Measurements from ENCODE around the gene MAMDC4. TPM values are rescaled to one million over a fixed set of nuclear protein-coding genes. Genes with fewer than 3 reads are reported as not detected.
"Not testable (repeated sequence)": the region's sequence is repeated elsewhere in the genome, so short reads cannot be mapped to it uniquely, and the experiment has no call there.

Gene MAMDC4
- polyA plus RNA-seq, 4 donors = 6.0 to 10.6 (median 6.9) TPM

DNA sequence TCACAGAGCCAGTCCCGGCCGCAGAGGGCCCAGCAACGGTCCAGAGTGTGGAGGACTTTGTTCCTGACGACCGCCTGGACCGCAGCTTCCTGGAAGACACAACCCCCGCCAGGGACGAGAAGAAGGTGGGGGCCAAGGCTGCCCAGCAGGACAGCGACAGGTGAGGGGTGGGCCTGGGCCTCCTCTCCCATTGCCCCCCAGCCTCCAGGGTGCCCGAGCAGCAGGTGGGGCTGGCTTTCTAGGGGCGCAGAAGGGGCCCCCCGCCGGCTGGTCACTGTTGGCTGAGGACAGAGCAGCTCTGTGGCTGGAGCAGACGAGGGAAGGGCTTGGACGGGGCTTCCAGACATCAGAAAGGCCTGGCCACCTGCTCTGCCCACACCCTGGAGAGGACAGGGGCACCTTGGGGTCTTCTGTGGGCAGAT is 14.3 kb upstream of the MAMDC4 start:
- DNase-seq (ENCODE audit: low read depth in 4 of 4, low spot score in 3 of 4) = not testable (repeated sequence)

DNA sequence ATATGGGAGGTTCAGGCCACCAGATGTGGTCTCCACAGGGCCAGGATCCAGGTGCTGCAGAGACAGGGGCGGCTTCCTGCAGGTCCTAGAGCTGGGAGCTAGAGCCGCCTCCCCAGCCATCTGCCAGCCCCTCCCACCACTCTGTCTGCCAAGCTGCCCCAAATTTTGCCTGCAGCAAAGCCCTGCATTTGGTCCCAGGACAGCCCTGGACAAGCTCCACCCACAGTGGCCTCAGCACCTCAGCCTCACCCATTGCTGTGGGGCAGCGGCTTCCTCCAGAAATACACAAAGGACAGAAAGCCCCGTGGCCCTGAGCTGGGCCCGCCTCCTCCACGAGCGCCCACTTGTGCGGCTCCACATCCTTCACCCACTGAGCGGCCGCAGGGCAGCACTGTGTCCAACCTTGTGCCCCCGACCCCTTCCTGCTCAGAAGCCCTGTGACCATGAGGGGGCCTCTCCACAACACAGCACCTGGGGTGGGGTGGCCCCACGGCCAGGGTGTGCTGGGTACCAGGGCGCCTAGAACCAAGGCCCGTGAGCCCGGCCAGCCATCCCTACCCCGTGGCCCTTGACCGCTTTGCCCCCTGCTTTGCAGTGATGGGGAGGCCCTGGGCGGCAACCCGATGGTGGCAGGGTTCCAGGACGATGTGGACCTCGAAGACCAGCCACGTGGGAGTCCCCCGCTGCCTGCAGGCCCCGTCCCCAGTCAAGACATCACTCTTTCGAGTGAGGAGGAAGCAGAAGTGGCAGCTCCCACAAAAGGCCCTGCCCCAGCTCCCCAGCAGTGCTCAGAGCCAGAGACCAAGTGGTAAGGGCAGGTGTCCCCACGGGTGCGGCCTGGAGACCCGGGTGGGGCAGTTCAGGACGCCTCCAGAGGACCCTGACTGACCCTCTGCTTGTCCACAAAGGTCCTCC is 13.6 kb upstream of the MAMDC4 start:
- no peak for DNase-seq (ENCODE audit: low read depth in 4 of 4, low spot score in 3 of 4)

DNA sequence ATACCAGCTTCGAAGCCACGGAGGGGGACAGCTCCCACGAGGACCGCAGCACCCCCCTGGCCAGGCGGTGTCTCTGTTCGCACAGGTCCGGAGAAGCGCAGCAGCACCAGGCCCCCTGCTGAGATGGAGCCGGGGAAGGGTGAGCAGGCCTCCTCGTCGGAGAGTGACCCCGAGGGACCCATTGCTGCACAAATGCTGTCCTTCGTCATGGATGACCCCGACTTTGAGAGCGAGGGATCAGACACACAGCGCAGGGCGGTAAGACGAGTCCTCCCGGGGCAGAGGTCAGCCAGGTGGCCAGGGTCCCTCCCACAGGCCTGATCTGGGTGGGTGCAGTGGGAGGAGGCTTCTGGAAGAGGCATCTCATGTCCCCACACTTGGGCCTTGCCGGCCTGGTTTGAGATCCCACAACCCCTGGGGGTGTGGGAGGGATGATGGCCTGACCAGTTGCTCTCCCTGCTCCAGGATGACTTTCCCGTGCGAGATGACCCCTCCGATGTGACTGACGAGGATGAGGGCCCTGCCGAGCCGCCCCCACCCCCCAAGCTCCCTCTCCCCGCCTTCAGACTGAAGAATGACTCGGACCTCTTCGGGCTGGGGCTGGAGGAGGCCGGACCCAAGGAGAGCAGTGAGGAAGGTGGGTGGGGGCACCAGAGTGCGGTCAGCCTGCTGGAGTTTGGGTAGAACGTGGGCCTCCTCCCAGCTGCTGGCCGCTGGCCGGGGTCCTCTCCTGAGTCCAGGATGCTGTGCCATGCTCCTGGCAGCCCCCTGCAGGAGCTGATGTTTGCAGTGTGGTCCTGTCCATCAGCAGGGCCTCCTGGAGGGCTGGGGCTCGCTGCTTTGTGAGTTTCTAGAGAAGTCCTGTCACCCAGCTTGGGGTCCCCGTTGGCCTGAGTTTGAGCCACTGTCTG is 12.7 kb upstream of the MAMDC4 start:
- no peak for DNase-seq (ENCODE audit: low read depth in 4 of 4, low spot score in 3 of 4)

DNA sequence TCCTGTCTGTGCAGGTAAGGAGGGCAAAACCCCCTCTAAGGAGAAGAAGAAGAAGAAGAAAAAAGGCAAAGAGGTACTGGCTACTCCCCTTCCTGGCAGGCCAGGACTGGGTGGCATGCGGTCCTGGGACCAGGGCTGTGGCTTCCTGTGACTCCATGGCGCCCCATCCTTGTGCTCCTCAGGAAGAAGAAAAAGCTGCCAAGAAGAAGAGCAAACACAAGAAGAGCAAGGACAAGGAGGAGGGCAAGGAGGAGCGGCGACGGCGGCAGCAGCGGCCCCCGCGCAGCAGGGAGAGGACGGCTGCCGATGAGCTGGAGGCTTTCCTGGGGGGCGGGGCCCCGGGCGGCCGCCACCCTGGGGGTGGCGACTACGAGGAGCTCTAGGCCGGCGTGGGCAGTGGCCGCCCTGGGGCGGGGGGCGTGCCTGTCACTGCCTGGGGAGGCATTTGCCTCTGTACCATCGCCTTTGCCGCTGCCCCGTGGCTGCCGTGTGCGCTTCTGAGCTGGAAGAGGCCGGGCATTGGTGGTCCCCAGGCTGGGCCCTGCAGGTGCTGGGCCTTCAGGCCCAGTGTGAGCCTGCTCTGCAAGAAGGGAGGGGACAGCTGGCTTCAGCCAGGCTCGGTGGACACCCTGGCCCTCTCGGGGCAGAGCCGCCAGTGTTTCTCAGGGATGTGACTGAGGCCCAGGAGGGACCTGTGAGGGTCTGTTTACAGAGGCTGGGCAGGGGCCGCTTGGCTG is 11.8 kb upstream of the MAMDC4 start:
- no peak for DNase-seq (ENCODE audit: low read depth in 4 of 4, low spot score in 3 of 4)

DNA sequence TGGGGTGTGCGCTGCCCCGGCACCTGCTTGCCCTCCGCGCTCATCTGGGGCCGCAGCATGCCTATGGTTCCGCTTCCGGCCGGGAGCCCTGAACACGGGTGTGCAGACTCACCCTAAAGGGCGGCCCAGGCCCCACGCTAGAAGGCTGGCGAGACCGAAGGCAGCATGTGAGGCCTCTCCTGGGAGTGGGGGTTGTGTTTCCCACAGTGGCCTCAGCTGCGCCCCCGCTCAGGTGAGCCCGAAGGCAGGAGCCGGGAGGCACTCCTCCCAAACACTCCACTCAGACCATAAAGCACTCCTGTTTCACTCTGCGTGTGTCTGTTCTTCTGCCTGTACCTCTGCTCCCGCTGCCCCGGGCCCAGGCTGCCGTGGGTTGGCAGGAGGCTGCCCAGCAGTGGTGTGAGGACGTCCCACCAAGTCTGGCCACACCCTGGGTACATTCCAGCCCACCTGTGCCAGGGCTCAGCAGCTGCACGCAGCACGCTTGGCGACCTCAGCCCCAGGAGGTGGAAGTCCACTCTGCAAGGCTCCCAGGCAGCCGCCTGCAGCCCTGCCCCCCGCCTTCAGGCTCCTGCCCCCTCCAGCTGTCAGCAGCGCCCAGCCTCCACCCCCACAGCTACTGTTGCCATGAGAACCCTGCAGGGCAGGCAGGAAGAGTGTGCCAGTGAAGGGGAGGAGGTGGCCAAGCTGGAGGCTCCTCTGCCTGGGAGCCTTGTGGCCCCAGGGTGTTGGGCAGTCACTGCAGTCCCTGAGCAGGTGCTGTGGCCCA is 11.1 kb upstream of the MAMDC4 start:
- DNase-seq (ENCODE audit: low read depth in 4 of 4, low spot score in 3 of 4) = no peak

DNA sequence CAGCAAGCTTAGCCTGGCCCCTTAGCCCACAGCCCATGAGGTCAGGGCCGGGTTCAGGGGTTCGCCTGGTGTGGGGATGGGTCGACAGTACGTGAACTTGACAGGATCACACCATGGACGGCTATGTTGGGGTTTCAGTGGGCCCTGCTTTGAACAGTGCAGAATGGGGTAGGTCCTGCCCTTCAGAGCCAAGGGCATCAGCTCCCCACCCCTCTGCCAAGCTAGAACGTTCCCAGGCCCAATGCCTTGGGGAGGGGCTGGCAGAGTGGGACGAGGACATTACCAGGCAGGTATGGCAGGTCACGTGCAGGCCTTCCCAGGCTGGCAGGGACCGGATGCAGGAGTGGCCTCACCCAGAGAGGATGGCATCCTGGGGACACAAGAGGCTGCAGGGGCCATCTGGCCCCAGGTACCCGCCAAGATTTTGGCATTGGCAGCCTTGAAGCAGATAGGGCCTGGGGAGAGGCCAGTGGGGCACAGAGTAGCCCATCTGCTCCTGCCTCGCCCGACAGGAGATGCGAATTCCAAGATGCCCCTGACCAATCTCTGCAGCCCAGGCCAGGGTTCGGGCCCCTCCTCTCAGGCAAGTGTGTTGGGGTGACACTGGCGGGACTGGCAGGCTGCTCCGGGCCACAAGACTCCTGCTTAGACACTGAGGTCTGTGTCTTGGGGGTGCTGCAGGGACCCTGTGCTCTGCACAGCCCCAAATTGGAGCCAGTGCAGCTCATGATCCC is 10.3 kb upstream of the MAMDC4 start:
- not testable (repeated sequence) for DNase-seq (ENCODE audit: low read depth in 4 of 4, low spot score in 3 of 4)

DNA sequence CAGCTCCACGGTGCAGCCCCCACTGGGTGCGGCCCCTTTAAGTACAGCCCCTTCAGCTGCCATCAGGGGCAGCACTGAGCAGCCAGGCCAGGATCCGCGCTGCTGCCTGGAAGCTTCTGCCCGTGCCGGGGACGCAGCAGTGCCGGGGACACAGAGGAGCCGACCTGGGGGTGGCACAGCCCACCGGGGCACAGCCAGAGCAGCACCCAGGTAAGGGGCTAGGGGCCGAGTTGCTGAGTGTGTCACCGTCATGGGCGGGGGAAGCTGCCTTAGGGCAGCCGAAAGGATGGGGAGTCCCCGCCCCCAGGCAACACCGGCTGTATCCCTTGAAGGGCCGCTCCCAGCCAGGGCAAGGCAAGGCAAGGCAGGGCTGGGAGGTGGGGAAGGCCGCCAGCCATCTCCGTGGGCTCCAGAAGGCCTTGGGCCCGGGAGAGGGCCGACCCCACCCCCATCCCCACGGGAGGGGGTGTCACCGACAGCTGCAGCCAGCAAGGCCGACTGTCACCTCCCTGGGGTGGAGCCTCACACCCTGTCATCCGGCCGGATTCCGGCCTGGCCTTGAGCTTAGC is 9.7 kb upstream of the MAMDC4 start, which contains the start of gene AJM1:
AJM1 (plus strand) TSS at position 99 of the 569 bp plus-strand sequence. CDS start 1,937 bp downstream, outside the sequence.
- peak in 1 of 4 donors; percentile 65 for DNase-seq (ENCODE audit: low read depth in 4 of 4, low spot score in 3 of 4)

DNA sequence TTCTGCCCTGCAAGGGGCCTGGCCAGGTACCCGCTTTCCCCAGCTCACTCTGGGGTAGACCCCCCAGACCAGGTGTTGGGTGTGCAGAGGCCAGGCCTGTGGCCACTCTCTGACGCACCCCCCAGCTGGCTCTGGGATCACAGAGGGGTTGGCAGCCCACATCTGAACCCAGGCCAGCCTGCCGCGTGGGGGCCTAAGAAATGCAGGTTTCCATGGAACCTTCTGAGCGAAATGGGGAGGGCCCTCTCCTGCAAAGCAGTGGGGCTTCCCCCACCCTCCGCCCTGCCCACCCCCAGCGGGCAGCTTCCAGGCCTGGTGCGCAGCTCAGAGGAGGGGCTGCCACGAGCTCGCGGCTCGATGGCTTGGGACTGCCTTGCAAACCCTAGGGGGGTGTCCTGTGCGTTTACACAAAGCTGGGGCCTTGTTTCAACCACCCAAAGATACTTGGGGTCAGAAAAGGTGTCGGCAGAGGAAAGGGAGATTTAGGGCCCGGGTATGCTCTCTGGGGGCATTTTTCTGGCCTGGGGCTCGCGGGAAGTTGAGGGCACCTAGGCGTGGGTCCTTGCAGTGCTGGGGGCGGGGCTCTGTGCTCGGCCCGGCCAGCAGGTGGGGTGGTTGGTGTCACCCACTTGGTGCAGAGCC is 8.9 kb upstream of the MAMDC4 start:
- DNase-seq (ENCODE audit: low read depth in 4 of 4, low spot score in 3 of 4) = not testable (repeated sequence)

DNA sequence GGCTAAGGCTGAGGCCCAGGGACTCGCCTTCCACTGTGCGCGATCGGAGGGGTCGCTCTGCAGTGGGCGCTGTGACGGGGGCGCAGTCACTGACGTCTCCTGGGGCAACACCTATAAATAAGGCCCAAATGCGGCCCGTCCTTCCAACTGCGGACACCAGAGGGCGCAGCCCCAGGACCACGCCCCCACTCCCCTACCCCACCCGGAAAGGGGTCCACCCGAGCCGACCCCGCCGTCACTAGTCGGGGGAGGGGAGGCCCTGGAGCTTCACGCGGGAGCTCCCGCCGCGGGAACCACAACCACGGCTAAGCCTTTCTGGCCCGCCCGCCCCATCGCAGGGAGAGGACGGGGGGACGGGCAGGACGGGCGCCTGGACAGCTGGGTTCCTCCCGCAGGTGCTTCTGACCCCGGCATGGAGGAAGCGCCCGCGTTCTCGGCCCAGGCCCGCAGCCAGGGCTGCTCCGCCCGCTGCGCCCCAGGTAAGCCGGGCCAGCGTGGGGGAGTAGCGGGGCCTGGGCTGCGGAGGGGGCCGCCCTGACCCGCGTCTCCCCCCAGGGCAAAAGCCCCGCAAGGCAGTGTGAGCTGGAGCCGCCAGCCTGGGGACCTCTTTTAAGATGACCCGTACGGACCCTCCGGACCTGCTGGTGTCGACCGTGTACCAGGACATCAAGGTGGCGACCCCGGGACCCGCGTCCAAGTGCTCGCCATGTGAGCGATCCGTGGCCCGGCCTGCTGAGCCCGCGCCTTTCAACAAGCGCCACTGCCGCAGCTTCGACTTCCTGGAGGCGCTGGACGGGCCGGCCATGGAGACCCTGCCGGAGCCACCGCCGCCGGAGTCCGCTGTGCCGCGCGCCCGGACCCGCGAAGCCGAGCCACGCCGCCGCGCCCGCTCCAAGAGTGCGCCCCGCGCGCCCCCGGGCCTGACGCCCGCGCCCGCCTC is 8.1 kb upstream of the MAMDC4 start:
- DNase-seq (ENCODE audit: low read depth in 4 of 4, low spot score in 3 of 4) = not testable (repeated sequence)

DNA sequence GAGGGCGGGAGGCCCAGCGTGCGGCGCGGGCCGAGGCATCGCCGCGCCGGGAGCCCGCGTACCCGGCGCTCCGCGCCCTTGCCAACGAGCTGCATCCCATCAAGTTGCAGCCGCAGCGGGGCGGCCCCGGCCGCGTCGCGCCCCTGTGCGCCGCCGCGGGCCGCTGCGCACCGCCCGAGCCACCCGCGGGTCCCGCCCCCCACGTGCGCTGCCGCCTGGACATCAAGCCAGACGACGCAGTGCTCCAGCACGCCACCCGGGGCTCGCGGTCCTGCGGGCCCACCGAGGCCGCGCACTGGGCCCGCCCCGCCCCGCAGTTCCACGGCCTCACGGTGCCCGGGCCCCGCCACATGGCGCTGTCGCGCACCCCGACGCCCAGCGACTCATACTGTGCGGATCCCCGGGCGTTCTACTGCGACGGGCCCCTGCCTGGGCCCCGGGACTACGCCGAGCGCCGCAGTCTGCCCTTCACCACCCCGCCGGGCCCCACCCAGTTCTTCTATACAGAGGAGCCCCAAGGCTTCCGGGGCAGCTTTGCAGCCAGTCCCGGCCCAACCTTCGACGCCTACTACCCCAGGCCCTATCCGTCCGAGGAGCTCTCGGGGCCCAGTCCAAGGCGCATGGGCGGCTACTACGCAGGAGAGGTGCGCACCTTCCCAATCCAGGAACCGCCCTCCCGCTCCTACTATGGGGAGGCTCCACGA is 7.2 kb upstream of the MAMDC4 start:
- DNase-seq (ENCODE audit: low read depth in 4 of 4, low spot score in 3 of 4) = no peak

DNA sequence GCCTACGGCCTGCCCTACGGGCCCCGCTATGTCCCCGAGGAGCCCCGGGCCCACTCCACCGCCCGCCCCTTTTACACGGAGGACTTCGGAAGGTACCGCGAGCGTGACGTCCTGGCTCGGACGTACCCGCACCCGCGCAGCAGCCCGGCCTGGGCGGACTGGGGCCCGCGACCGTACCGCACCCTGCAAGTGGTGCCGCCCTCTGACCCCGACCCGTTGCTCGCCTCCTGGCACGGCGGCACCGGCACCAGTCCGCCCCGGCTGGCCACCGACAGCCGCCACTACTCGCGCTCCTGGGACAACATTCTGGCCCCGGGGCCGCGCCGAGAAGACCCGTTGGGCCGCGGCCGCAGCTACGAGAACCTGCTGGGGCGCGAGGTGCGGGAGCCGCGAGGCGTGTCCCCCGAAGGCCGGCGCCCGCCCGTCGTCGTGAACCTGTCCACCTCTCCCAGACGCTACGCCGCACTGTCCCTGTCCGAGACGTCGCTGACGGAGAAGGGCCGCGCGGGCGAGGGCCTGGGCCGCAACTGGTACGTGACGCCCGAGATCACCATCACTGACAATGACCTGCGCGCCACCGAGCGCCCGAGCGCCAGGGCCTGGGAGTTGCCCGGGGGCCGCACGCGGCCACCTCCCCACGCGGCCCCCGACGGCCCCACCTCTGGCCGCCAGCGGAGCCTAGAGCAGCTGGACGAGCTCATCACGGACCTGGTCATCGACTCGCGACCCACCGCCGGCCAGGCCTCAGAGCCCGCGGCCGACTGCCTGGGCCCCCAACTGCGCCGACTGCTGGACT is 6.5 kb upstream of the MAMDC4 start:
- no peak for DNase-seq (ENCODE audit: low read depth in 4 of 4, low spot score in 3 of 4)

DNA sequence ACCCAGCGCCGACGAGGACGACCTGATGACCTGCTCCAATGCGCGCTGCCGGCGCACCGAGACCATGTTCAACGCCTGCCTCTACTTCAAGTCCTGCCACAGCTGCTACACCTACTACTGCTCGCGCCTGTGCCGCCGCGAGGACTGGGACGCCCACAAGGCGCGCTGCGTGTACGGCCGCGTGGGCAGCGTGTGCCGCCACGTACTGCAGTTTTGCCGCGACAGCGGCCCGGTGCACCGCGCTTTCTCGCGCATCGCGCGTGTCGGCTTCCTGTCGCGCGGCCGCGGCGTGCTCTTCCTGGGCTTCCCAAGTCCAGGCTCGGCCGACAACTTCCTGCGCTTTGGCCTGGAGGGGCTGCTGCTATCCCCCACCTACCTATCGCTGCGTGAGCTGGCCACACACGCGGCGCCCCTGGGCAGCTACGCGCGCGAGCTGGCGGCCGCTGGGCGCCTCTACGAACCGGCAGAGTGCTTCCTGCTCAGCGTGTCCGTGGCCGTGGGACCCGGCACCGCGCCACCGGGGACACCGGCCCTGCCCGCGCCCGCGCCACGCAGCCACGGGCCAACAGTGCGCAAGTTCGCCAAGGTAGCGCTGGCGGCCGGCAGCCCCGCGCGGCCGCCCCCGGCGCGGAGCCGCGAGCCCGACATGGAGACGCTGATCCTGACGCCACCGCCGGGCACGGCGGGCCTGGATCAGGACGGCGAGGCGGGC is 5.6 kb upstream of the MAMDC4 start:
- no peak for DNase-seq (ENCODE audit: low read depth in 4 of 4, low spot score in 3 of 4)

DNA sequence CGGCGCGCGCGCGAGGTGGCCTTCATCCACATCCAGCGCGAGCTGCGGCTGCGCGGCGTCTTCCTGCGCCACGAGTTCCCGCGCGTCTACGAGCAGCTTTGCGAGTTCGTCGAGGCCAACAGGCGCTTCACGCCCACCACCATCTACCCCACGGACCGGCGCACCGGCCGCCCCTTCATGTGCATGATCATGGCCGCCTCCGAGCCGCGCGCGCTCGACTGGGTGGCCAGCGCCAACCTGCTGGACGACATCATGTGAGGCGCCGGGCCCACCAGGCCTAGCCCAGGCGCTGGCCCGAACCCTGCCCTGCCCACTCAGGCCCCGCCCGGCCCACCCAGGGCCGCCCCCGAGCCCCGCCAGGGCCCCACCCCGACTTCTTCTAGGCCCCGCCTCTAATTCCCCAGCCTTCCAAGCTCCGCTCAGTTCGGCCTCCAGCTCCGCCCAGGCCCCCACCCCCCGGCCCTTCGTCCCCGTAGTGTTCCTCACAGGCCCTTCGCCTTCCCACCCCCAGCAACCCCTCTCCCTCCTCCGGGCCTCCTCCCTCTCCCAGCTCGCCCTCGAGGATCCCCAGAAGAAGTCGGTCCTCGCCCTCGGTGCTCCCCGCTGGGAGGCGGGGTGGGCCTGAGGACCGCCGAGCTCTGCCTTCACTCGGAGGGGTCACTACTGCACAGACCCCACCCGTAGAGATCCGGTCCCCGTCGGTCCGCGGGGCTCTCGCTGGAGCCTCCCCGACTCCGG is 4.9 kb upstream of the MAMDC4 start:
- DNase-seq (ENCODE audit: low read depth in 4 of 4, low spot score in 3 of 4) = no peak

DNA sequence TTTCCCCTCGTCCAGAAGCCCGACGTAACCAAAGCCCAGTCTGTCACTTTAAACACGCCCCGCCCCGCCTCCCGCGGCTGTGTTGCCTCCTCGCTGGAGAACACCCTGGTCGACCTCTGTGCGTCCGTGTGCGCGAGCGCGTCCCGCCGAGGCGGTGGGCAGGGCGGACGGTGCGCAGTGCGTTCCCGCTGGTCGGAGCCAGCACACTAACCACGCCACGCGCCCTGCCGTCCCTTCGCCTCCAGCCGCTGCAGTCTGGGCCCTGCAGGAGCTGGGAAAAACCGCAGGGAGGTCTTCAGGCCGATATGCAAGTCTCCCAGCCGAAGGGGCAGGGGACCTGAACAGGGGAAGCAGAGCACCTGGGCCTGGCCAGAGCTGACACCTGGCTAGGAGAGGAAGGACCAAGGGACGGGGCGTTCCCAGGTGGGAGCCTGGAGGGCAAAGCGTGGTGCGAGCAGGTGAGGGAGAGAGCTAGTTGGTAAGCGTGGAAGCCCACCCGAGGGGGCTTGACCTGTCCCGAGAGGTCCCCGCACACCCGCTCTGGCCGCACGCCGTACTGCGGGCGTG is 4.2 kb upstream of the MAMDC4 start:
- no peak for DNase-seq (ENCODE audit: low read depth in 4 of 4, low spot score in 3 of 4)
